Heart left ventricle (tissue), 16 donors: ENCODE measurements around the gene BICD1. TPM values are rescaled to one million over a fixed set of nuclear protein-coding genes. Genes with fewer than 3 reads are reported as not detected.
"Not testable (repeated sequence)": the region's sequence is repeated elsewhere in the genome, so short reads cannot be mapped to it uniquely, and the experiment has no call there.

ENCODE experiments used
- ATAC-seq, 4 donors: fragments of 200-7000 bp; cut with Tn5 transposase; one replicate each; pipeline ENCODE4 v1.9.1; 2020 to 2022; ENCODE audit warnings: moderate library complexity in 4 of 4, mild to moderate bottlenecking in 3 of 4, moderate number of reproducible peaks in 1 of 4
- DNase-seq, 5 donors: peaks; one replicate each; pipeline ENCODE4 v3.0.0-alpha.2; 2020
- H3K27ac ChIP-seq, 12 donors: fragments of 200-600 bp; sonication (generic) in 4 of 12; one replicate each; pipeline versions ENCODE4 v1.5.0 to v1.8.0; 2016 to 2022; ENCODE audit warnings: mild to moderate bottlenecking in 2 of 12
- H3K27me3 ChIP-seq, 9 donors: fragments of 200-600 bp; sonication (generic) in 2 of 9; one replicate each; pipeline versions ENCODE4 v1.5.1 to v1.8.0; 2016 to 2022; ENCODE audit warnings: mild to moderate bottlenecking in 3 of 9
- H3K36me3 ChIP-seq, 9 donors: fragments of 200-600 bp; sonication (generic) in 2 of 9; one replicate each; pipeline versions ENCODE4 v1.5.0 to v1.8.0; 2018 to 2022; ENCODE audit warnings: mild to moderate bottlenecking in 2 of 9
- H3K4me1 ChIP-seq, 12 donors: fragments of 200-600 bp; sonication (generic) in 4 of 12; one replicate each; pipeline versions ENCODE4 v1.5.0 to v1.8.0; 2016 to 2022; ENCODE audit warnings: mild to moderate bottlenecking in 3 of 12
- H3K4me3 ChIP-seq, 12 donors: fragments of 200-600 bp; sonication (generic) in 4 of 12; one replicate each; pipeline versions ENCODE4 v1.5.0 to v1.8.0; 2017 to 2022; ENCODE audit warnings: mild to moderate bottlenecking in 9 of 12, moderate library complexity in 4 of 12
- H3K9me3 ChIP-seq, 12 donors: fragments of 200-600 bp; sonication (generic) in 4 of 12; one replicate each; pipeline versions ENCODE4 v1.5.0 to v1.8.0; 2016 to 2022; ENCODE audit warnings: mild to moderate bottlenecking in 1 of 12
- POLR2A ChIP-seq, 2 donors: fragments of 450-650 bp; IDR thresholded peaks; one replicate each; pipeline ENCODE4 v1.6.1; 2017; ENCODE audit warnings: antibody characterized with exemption in 2 of 2, mild to moderate bottlenecking in 2 of 2, moderate library complexity in 2 of 2
- WGBS, 4 donors: extraction: QIAGEN DNeasy Blood & Tissue Kit in 2 of 4; methylation state at CpG; one replicate each; pipeline versions ENCODE4 v1.1.5 to v1.1.7; 2013 to 2018; 5-methylcytosine and 5-hydroxymethylcytosine counted together
- intact Hi-C, 10 donors: fragments of 100-400 bp; cut with DNase I; formaldehyde crosslinking; loops; one replicate each; pipeline versions ENCODE4 v1.11.1 to v1.14.2; 2022
- polyA plus RNA-seq, 2 donors: library from polyadenylated mRNA; stranded (reverse); fragments of 200-250 nt; gene quantifications; one replicate each; pipeline ENCODE4 v1.2.3, GENCODE V29; 2013
- total RNA-seq, 9 donors: library from RNA; depleted of rRNA in 2 of 9; stranded (reverse); fragments of >200 nt in 2 of 9; fragmentation: NEBNext Ultra II Directional in 3 of 9; extraction: Animal tissue kit (Norgen Biotek cat#: 25700) in 3 of 9; gene quantifications; one replicate each; pipeline versions ENCODE4 v1.1.0 to v1.2.4, GENCODE V29; 2016 to 2023
- TF ChIP-seq, protein P1 (sequence below), 12 donors: fragments of 200-600 bp; sonication (generic) in 4 of 12; IDR thresholded peaks; one replicate each; pipeline versions ENCODE4 v1.5.0 to v1.8.0; 2018 to 2022; ENCODE audit warnings: antibody characterized with exemption in 12 of 12, mild to moderate bottlenecking in 5 of 12
- donor health status: ischemic (EF 13 %, LVEDD 7.1; RV severe dilation, severe dysfunction).
- donor health status: healthy with polysubstance abuse.
- donor health status: DM: no; HTN: yes; CAD: no.
- donor health status: DM: no; HTN: no; CAD: no.
- donor health status: ischemic (EF 25% LVEDD 6.9; RV normal size, moderate dysfunction).
- donor health status: ischemic (EF 25% LVEDD 5.7; RV mildly dilated, moderate dysfunction).
- donor health status: healthy.
- donor health status: DM: yes; HTN: yes; CAD: no.
- donor health status: ischemic (EF 35%, LVEDD 5.7; RV mildly dilated, moderate dysfunction).
- donor health status: nonischemic (EF 11% LVEDD 7.7; RV severe dilation, severe dysfunction).
- donor health status: DM: yes; HTN: yes; CAD: no.
- donor health status: PGD.
- donor health status: ischemic (EF 29% LVEDD 5.4; RV normal size, mild dysfunction).
- donor health status: nonischemic (EF 23%, LVEDD 6.1; RV moderate dilation, normal function).

Gene BICD1
- total and polyA plus RNA-seq, 11 donors: 2.1 to 16.3 (median 7.0) TPM

DNA sequence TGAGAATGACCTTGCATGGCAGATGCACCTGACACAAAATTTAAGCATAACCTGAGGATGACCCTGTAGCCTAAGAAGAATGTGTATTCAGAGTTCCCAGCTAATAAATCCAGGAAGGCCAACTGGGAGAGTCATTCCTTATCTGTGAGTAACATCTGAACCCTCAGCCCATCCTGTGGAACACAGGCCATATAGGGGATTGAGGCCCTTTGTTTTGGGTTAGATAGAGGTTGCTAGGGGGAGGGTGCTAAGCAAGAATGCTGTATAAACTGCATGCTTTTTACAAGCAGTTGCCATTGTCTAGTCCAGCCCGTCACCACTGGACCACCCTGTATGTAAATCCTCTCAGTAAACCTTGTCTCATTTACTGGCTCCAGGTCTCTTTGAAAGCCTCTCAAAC, 77.0 kb downstream of the BICD1 start:
- 92 to 100% (median 100%) methylated on average over 1 of the region's 1 CpG for WGBS, 4 donors
- H3K27ac ChIP-seq: no peak overlapping the region
- H3K9me3 ChIP-seq: no peaks in the 10 kb centered on the region
- no peaks in the 10 kb centered on the region for H3K27me3 ChIP-seq
- H3K4me1 ChIP-seq: peaks cover 0 to 9% (median 0%) of the 10 kb centered on the region in 12 donors
- no peaks in the 10 kb centered on the region for H3K36me3 ChIP-seq
- intact Hi-C loops: no loop called here
- TF ChIP-seq, protein P1, sequence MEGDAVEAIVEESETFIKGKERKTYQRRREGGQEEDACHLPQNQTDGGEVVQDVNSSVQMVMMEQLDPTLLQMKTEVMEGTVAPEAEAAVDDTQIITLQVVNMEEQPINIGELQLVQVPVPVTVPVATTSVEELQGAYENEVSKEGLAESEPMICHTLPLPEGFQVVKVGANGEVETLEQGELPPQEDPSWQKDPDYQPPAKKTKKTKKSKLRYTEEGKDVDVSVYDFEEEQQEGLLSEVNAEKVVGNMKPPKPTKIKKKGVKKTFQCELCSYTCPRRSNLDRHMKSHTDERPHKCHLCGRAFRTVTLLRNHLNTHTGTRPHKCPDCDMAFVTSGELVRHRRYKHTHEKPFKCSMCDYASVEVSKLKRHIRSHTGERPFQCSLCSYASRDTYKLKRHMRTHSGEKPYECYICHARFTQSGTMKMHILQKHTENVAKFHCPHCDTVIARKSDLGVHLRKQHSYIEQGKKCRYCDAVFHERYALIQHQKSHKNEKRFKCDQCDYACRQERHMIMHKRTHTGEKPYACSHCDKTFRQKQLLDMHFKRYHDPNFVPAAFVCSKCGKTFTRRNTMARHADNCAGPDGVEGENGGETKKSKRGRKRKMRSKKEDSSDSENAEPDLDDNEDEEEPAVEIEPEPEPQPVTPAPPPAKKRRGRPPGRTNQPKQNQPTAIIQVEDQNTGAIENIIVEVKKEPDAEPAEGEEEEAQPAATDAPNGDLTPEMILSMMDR (IDR thresholded peaks at IDR 0.05): no peak
- TF ChIP-seq POLR2A (IDR thresholded peaks at IDR 0.05): no peak
- no peak overlapping the region for H3K4me3 ChIP-seq
- DNase-seq (no peak), ATAC-seq (no peak)

DNA sequence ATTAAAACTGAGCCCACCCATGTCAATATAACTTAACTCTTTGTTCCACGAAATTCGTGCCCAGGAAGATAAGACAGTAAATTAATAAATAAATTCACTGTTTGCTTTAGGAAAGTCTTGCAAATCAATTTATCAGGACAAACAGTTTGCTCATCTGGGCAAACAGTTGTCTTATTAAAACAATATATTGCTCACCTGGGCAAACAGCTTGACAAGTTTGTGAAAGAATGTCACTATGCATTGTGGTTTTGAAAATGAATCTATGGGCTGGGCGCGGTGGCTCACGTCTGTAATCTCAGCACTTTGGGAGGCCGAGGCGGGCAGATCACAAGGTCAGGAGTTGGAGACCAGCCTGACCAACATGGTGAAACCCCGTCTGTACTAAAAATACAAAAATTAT, 80.5 kb downstream of the BICD1 start:
- H3K9me3 ChIP-seq, intact Hi-C loops, H3K36me3 ChIP-seq, DNase-seq, ATAC-seq, H3K27ac ChIP-seq, H3K4me1 ChIP-seq, H3K27me3 ChIP-seq, H3K4me3 ChIP-seq: not testable (repeated sequence)
- WGBS, 4 donors: 93 to 97% (median 95%) methylated on average over 8 of the region's 8 CpGs

DNA sequence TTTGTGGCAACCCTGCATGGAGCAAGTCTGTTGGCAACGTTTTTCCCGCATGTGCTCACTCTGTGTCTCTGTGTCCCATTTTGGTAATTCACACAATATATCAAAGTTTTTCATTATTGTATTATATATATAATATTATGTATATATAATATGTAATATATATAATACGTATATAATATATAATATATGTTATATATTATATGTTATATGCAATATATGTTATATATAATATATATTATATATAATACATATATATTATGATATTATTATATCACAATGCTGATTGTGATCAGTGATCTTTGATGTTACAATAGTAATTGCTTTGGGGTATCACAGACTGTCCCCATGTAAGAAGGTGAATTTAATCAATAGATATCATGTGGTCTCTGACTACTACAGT, 84.8 kb downstream of the BICD1 start:
- no peak for ATAC-seq
- no peaks in the 10 kb centered on the region for H3K36me3 ChIP-seq
- H3K27me3 ChIP-seq: no peaks in the 10 kb centered on the region
- no peak for DNase-seq
- peaks cover 0 to 17% (median 6%) of the 10 kb centered on the region in 12 donors for H3K9me3 ChIP-seq
- 91 to 97% (median 94%) methylated on average over 3 of the region's 3 CpGs for WGBS, 4 donors
- TF ChIP-seq, protein P1 (IDR thresholded peaks at IDR 0.05): no peak
- H3K27ac ChIP-seq: no peak overlapping the region
- H3K4me1 ChIP-seq: no peaks in the 10 kb centered on the region
- intact Hi-C loops: no loop called here
- H3K4me3 ChIP-seq: no peak overlapping the region

DNA sequence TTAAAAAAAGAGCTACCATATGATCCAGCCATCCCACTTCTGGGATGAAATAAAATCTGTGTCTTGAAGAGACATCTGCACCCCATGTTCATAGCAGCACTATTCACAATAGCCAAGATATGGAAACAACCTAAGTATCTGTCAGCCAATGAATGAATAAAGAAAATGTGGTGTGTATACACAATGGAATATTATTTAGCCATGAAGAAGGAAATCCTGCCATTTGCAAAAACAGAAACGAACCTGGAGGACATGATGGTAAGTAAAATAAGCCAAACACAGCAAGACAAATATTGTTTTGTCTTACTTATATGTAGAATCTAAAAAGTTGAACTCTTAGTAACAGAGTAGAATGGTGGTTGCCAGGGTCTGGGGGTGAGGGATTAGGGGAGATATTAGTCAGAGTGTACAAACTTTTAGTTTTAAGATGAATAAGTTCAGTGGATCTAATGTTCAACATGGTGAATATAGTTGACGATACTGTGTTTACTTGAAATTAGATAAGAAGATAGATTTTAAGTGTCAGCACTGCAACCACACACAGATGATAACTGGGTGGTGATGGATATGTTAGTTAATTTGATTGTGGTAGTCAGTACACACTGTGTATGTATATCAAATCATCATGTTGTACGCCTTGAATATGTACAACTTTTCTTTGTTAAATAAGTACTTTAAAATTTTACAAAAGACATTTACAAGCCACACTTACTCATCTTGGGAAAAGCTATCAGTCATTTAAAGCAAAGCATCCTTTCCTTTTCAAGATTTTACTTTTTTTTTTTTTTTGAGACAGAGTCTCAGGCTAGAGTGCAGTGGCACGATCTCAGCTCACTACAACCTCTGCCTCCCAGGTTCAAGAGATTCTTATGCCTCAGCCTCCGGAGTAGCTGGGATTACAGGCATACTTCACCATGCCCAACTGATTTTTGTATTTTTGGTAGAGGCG, 89.9 kb downstream of the BICD1 start:
- no peak for ATAC-seq
- TF ChIP-seq, protein P1 (IDR thresholded peaks at IDR 0.05): no peak
- TF ChIP-seq POLR2A (IDR thresholded peaks at IDR 0.05): no peak
- WGBS, 4 donors: 91 to 95% (median 95%) methylated on average over 6 of the region's 6 CpGs
- no peaks in the 10 kb centered on the region for H3K4me1 ChIP-seq
- H3K4me3 ChIP-seq: no peak overlapping the region
- H3K27ac ChIP-seq: no peak overlapping the region
- intact Hi-C loops: no loop called here
- DNase-seq: no peak
- H3K36me3 ChIP-seq: no peaks in the 10 kb centered on the region
- peaks cover 0 to 17% (median 6%) of the 10 kb centered on the region in 12 donors for H3K9me3 ChIP-seq
- H3K27me3 ChIP-seq: no peaks in the 10 kb centered on the region
